Activated gamma-delta T cell (primary cell): ENCODE data around the gene C4orf50.

Experiments
- DNase-seq: peaks from one replicate; lab custom pipeline; 2025; lab: John Stamatoyannopoulos, UW

The C4orf50 gene

GRCh38 chr4:5890063-5890727 is 128.0 kb downstream of the C4orf50 start:
- no peak for DNase-seq

DNA sequence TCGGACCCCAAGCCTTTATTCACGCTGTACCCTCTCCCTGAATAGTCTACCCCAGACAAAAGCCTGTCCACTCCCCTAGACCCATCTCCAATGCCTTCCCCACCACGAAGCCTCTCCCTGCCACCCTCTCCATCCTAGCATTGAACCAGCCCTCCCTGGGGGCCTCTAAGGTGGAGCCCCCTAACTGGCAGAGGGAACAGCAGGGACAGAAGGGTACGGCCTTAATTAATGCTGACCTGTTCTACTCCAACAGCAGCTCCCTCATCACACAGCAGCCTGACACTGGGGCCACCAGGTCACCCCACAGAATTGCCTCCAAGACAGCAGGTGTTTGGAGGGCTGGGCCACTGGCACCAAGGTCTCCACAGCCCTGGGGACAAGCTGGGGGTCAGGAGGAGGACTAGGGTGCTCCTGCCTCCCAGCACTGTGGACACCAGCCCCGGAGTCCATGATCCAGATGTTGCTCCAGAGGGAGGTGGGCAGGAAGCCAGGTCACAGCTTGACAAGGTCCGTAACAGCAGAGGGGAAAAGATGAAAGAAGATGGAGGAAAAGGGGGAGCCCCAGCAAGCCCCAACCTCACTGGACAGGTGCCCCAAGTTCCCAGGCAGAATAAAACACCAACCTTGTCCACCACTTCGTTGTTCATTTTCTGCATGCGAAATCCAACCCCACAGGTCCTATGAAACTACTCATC is 129.1 kb downstream of the C4orf50 start:
- DNase-seq = no peak

DNA sequence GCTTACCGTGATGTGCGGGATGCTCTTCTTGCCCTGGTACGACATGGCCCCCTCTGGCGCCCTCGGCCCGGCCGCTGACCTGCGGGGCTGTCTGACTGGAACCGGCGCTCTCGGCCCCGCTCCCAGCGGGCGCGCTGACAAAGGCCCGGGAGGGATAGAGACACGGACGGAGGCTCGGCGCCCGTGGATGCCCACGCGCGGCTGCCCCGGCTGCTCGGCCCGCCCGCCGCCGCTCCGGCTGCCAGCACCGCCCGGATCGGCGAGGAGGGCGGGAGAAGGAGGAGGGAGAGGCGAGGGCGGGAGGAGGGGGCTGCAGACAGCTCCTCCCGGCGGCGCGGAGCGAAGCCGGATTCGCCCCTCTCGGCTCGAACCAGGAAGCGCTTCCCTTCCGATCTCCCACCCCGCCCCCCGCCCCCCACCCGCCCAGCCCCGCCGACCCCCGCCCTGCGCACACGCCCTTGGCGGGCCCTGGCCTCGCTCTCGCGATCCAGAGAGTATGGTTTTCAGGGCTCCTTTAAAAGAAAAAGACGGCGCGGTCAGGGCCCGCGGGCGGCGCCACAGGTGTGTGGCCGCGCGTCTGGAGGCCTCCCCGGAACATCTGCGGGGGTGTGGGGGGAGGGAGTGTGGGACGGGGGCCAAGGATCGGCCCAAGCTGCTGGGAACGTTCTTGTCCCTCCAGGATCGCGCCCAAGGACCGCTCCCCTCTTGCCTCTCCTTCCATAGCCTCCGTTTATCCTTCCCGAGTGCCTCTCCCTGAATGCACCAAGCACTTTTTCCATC is 129.8 kb downstream of the C4orf50 start:
- no peak for DNase-seq

DNA sequence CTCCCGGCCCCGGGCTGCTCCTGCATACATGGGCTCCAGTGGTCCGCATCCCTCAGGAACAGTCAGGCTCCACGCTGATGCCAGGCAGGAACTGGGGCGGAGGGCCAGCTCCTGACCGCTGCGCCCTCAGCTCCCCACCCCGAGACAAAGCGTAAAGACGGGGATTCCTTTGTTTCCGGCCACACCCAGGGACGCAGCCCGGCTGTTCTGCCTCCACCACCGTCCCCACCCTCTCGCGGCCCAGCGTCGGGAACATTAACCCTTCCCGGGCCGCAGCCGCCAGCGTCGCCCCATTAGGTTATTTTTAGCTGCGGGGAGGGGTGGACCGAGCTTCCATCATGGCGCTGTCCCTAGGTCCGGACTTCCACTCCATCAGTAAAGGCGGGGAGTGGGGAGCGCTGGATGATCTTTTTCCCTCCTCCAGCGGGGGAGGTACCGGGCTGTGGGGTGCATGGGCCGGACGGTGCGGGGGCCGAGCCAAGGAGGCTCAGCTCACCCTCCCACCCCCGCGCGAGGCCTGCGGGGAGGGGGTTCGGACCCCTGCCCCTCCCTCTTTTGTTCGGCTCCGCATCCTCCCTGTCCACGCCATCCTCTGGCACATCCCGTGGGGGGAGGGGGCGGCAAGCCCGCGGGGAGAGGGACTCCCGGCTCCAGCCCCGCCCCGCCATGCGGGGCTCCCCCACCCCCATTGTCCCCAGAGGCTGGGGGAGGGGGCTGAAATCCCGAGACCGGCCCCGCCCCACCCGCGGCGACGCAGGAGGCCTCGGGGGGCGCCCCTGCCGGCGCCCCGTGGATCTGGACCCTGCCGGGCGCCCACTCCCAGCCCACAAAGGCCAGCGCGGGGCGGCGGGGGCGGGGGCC is 130.6 kb downstream of the C4orf50 start:
- DNase-seq = no peak

DNA sequence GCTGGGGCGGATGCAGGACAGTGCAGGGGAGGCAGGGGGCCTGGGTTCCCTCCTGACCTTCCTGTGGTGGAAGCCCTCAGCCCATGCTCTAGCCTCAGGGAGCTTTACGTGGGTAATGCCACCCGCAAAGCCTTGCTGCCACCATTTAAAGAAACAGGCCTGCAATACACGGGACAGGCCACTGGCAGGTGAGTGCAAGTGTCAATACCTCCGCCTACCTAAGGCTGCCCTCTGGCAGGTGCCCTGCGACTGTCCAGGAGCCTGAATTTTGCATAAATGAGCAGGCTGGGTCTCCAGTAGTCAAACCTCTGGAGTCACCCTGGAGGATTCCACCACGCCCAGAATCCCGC is 131.2 kb downstream of the C4orf50 start:
- DNase-seq = no peak

DNA sequence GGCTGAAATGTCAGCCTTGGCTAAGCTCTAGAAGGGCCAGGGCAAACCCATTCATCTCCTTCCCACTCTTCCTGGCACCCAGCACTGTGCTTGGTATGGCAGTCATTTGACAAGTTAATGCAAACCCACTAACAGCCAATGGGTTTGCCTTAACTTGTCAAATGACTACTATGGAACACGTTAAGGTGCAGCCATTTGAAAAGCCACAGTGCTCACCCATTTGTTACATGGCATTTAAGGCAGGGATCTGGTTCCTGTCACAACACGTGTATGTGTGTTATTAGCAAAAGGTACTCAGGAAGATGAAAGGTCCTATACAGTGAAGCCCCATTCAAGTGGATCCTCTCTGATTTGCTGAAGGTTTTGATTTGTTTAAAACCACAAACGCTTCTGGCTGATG is 132.5 kb downstream of the C4orf50 start:
- DNase-seq = no peak

GRCh38 chr4:5884796-5885195 is 133.4 kb downstream of the C4orf50 start:
- DNase-seq = no peak

GRCh38 chr4:5883916-5884315 is 134.3 kb downstream of the C4orf50 start:
- DNase-seq = no peak

DNA sequence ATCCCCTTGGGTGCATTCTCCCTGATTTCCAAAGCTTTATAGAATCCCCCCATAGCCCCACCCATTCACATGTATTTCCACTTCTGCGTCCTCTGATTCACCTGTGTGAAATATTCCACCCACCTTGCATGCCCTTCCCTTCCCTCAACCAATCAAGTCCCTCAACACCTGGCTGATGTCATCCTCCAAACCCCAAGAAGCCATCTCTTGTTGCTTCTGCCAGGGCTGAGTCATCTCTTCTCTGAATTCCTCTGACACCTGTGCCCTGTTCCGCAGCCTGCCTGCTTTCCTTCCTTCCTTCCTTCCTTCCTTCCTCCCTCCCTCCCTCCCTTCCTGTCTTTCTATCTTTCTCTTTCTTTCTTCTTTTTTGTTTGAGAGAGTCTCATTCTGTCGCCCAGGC is 135.3 kb downstream of the C4orf50 start:
- no peak for DNase-seq

GRCh38 chr4:5881340-5881739 is 136.9 kb downstream of the C4orf50 start:
- no peak for DNase-seq

GRCh38 chr4:5878359-5878758 is 139.9 kb downstream of the C4orf50 start:
- DNase-seq = no peak

DNA sequence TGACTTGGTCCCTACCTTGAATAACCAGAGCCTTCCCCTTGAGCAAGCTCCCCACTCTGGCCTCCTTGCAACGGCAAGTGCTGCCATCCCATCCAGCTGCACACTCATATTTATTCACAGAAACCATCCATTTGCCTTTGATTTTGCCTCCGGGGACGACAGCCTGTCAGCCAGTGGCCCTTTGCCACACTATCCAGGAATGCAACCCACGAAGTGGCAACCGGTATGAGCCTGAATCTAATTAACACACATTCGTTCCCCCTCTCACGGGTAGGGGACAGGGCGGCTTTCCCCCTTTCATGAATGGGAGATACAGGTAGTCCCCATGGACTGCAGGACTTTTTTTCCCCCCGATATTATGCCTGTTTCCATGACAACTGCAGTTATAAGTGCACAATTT is 140.8 kb downstream of the C4orf50 start:
- no peak for DNase-seq

GRCh38 chr4:5874811-5875449 is 143.3 kb downstream of the C4orf50 start:
- DNase-seq = no peak

DNA sequence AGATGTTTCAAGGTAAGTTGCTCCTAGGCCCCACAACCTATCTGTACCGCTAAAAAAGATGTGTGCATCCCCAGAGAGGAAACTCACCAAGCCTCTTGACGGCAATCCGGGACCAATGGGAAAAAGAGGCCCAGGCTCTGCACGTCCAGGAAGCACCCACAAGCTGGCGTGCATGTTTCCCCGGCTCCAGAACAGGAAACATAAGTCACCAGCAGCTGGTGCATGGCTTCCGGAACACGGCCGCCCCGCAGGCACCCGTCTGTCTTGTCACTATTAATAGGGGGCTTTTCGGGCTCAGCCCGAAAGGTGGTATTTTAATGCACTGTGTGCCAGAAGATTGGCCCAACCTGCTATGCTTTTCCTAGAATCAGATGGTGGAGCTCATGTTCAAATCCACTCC is 147.5 kb downstream of the C4orf50 start:
- no peak for DNase-seq

GRCh38 chr4:5869966-5870619 is 148.1 kb downstream of the C4orf50 start:
- DNase-seq = no peak

GRCh38 chr4:5867866-5868265 is 150.4 kb downstream of the C4orf50 start:
- no peak for DNase-seq

DNA sequence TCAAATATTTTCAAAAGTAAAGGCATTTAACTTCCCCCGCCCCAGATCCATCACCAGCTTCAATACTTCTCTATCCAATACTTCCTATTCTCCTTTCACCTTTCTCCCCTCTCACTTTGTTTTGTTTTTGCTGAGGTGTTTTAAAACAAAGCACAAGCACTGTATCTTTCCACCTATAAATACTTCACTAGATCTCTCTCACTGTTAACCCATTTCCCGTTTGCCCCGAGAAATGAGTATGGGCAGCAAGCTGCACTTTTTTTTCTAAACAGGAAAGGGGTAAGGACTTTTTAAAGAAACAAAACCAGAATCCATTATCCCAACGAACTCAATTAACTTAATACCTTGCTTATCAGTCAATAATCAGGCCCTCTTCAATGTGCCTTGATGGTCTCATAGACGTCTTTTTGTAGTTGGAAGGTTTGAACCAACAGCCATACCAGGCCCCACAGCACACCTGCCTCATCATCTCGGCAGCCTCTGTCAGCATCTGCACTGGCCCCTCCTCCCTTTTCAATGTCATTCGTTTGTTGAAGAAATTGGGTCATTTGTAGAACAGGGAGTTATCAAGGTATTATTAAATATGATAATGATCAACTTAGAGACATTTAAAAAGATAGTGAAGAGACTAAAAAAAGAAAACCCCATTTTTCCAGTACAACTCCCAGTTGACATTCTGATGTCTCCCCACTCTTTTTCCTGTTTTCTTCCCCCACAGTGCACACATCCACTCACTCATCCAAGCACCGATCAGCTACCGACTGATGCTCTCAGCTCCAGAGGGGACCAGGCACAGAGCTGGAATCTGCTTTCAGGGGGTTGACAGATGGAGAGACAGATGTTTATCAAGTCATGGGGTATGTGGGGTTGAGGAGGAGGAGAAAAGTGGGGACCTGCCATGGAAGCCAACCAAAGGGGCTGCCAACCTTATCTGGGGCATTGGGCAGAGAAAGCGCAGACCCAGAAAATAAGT is 151.1 kb downstream of the C4orf50 start:
- no peak for DNase-seq

- no peak for DNase-seq
Observed at GRCh38 chr4:5865896-5866599, 152.2 kb downstream of the C4orf50 start.

DNA sequence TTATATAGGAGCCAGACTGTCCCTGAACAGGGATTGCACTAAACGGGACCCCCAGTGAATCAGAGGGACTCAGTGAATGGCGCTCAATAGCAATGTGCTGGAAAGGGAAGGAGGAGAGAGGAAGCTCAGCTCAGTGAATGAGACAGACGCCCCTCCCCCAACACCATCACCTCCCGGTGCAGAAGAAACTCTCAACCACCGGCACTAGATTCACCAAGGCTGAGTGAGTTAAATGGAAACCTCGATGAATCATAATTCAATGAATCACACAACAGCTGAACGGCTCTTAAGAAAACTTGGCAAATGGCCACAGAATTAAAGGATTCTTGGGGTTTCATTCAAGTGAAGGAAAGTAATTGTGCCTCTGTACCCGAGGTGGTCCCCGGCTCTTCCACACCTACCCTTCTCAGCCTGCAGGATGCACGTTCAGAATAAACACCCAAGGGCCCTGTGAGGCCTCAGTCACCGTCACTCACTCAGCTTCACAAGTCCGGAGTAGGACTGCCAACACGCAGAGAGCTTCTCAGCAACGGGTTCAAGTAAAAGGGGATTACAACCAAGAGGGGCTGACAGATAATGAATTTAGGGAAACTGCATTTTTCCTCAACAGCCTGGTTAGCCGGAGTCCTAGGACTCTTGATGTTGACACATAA is 154.6 kb downstream of the C4orf50 start:
- DNase-seq = no peak
